ENCODE data around the gene KCTD6.

KCTD6 gene

DNA sequence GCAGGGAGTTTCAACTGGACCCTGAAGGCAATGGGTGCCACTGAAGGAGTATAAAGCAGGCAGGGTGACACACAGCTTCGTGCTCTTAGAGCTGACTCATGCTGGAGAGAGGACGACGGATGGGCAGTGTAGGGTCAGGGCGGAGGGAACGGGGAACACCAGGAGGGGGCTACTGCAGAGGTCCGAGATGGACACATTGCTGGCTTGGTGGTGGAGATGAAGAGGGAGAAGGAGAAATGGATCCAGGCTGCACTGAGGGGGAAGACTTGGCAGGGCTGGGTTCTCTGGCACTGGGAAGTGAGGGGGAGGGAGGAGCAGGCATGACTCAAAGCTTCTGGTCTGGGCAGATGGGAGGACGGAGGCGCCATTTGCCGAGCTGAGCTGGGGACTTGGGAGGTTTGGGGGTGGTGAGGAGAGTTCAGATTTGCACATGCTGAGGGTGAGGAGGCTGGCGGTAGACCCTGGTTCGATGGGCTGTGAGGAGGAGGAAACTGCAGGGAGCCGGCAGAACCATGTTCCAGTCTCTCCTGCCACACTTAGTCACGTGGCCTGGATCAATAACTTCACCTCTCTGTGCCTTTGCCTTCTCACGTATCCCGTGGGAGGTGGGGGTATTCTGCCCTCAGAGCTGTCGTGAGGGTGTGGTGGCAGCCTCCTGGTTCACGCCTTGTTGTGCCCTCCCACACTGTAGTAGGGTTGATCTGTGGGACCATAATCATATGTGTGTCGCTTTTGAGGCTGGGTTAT, 4.6 kb upstream of the KCTD6 start:
- DNase-seq = no peak

DNA sequence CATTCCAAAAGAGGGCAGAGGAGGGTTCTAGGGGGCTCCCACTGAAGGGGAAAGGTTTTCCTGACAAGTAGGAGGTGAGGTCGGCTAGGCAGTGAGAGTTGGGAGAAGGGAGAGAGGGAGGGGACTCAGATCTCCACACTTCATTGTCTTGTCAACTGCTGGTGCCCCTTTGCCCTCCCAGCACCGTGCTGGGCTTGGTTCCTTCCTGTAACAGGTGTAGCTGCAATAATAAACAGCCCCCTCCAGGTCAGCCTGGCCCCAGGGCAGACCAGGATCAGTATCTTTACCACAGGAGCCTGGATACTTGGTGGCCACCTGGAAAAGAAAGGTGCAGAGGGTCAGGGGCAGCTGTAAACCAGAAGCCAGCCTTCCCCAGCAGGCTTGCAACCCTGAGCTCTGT, 2.9 kb upstream of the KCTD6 start:
- DNase-seq = no peak

DNA sequence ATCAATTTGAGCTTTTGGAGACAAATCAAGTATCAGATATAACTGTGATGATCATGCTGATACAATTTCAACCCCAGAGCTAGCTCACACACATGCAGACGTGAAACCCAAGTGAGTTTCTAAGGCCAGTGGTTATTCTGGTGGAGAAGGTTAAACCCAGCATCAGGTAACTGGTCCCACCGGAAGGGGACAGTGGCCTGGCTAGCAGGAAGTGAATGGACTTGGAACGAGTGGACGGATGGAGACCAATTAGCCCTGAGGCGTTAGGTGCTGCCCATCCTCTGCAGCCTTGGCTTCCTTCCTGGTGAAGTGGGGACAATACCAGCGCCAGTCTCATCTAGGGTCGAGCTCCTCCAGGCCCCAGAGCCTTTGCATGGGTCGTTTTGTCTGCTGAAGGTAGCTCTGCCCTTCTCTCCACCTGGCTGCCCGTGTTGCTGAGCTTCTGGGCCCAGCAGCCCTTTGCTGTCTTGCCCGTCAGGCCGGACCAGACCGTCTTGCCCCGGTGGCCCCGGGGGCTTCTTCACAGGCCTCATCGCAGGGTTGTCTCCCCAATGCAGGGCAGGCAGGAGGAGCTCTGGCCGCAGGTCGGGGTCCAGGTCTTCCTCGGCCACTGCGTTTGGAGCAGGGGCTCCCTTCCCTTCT, 915 bp upstream of the KCTD6 start:
- DNase-seq = no peak

DNA sequence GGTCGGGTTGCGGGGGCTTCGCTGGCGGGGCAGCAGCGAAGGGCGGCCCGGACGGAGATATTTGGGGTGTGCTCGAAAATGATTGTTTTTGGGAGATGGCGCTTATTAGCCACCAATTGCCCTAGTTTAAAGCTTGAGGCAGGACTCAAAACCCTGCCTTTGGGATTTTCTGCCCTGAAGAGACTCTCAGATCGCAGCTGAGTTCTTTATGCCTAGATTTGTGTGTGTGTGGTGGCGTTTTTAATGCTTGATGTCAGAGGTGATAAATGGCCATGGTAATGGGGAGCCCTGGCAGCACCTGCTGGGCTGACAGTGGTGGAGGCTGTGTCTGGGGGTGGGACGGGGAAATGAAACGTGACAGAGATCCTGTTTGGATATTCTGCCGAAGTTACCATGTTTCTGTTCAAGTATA, 604 bp downstream of the KCTD6 start:
- no peak for DNase-seq

DNA sequence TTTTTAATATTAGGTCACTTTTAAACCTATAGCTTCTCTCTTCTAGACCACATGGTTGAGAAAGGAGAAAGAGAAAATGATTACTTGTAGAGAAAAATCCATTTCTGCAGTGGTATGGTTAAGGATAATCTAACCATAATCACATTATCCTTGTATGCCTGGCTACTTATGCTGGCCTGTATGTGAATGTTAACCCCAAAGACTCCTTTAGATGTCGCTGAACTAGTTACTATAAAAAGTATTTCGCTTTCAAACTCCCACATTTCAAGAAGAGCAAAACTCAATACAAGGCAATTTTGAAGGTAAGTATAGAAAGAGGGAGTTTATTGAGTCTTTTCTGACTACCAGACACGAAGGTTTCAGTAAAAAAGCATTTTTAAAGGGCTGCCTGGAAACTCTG, 2.2 kb downstream of the KCTD6 start:
- no peak for DNase-seq

DNA sequence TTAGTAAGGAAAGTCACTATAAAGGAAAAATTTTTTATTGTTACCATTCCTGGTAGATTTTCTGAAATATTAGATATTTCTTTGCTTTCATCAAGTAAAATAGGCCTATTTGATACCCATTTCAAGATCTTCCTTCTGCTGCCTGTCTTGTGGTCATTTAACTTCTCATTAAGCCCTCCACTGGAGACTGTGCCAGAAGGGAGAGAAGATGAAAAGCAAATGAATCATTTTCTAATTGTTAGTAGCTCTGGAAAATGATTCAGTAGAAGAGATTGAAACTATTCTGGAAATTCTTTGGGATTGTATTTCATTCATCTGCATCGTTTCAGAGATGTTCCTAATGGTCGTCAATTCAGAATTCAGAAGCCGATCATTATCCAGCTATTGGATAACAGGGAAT, 3.2 kb downstream of the KCTD6 start:
- no peak for DNase-seq

DNA sequence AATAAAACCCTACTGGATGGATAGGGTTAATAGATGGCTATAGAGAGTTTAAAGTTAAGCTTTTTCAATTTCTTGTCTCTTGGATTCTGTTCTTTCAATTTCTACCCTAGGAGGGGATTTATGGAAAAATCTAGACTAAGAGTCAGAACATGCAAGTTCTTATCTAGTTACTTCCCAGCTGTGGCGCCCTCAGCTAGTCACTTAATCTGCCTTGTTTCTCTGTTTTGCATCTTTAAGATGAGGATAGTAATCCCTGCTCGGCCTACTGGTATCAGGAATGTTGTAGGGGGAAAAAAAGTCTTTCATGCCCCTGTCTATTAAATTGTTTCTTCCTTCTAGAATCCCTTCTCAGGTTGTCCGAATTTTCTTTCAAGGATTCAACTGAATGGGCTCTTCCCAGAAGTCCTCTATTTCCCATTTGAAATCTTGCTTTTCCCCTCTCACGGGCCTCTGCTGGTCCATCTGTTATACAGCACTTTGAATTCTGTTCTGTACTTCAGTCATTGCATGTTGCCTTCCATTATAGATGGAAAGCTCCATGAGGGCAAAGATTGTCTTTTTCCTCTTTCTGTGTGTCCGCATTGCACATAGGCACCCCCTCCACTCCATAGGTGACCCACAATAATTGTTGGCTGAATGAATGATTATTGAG, 4.4 kb downstream of the KCTD6 start:
- DNase-seq = no peak

DNA sequence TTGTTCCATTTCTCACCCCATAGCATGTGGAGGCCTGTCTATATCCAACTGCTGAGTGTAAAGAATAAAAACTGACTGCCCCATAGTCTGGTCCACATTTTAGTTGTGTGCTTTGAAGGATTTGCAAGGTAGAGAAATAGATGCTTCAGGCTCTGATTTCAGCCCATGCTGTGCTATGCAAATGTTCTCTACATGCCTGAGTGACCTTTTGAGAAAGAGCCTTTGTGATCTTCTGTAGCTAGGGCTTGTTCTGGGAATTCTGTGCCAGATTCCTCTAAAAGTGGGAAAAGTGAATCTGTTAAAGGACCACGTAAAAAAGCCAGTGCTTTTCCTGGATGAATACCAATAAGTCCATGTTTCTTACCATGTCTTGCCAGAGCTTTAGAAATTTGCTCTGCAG, 5.2 kb downstream of the KCTD6 start:
- DNase-seq = no peak

DNA sequence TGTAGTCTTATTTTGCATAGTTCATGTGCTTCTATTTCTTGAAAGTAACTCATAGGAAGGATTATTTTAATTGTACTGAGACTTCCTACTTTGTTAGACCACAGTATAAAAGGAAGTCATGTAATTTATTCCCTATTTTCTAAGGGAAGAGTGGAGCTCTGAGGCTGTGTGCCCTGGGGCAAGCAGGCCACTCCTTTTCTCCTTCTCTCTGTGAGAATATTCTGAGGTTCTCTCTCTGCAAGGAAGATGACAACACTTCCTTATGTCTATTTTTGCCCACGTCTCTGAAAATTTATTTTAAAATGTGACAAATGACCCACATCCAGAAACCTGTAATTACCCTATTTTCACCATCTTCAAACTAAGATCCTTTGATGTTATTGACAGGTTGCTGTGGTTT, 11.0 kb downstream of the KCTD6 start:
- DNase-seq = no peak

DNA sequence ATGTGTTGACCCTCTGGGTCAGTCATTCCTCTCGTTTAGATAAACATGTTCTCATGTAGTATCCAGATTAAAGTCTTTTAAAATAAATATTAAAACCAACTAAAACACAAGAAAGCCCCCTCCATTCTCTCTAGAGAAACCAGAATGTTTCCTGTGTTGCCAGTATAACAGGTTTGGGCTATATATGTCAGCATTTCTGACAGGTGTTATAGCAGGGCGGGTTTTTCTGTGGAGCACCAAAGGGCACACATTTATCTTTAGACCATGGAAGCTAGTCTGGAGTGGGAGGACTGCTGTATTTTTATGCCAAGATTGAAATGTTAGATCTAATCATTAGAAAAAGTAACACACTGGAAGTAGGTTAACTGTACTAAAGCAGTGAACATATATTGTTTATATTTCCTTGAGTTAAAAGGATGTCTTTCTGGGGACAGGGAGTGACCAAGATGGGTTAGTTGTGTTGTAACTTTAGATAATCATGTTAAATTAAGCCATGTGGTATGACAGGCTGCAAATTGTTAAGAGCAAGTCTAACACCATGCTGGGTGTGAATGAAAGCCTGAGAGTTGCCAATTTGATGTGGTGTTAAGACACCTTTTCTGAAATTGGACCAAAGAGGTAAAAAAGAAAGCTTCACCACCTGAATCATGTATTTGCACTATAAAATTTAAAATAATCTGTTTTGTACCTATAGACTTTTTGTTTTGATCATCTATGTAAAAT, 15.6 kb downstream of the KCTD6 start:
- DNase-seq = no peak

DNA sequence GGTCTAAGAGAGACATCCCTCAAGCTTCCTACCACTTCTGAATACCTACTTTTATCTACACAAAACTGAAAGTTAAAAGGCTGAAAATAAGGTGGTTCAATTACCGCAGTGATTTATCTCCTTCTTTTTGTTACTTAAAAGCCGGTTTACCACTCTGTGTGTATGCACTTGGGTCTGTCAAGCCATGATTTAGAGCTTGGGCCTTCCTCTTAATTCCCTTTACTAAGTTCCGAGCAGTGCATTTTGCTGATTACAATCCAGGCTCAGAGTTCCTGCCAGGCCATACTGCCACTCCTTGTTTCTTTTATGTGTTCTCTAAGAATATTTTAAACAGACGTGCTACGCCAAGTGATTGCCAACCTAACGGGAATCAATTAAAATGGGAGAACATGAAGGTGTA, 16.5 kb downstream of the KCTD6 start:
- DNase-seq = no peak

DNA sequence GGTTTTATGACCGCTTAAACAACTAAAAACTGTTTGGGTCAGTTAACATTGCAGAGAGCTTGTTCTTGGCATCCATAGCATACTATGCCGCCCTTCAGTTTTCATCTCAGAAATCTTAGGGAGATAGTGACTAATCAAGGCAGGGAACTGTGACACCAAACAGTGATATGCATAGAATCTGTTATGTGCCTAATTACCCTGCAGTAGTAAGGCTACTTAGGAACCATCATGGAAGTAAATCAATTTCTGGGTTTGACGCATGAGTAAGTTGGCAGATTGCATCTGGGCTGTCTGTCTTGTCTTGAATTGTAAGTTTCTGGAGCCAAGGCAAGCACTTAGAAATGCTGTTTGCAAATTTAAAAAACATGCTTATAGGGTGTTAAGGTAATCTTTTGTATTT, 22.5 kb downstream of the KCTD6 start:
- DNase-seq = no peak

DNA sequence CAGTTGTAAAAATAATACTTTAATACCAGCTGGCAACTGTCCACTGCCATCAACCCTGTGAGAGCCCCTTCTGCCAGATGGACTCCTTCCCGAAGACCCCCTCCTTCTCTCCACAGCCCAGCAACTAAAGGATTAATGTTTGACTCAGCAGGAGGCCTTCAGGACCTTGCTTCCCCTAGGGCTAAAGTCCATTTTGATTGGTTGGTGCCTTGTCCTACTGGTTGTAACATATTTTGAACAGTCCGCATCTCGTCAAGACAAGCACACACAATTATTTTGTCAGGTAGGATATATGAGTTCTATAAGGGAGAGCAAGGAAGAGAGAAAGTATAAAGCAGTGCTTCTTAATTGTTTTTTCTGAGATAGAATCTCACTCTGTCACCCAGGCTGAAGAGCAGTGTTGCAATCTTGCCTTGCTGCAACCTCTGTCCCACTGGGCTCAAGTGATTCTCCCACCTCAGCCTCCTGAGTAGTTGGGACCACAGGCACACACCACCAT, 26.4 kb downstream of the KCTD6 start:
- no peak for DNase-seq

DNA sequence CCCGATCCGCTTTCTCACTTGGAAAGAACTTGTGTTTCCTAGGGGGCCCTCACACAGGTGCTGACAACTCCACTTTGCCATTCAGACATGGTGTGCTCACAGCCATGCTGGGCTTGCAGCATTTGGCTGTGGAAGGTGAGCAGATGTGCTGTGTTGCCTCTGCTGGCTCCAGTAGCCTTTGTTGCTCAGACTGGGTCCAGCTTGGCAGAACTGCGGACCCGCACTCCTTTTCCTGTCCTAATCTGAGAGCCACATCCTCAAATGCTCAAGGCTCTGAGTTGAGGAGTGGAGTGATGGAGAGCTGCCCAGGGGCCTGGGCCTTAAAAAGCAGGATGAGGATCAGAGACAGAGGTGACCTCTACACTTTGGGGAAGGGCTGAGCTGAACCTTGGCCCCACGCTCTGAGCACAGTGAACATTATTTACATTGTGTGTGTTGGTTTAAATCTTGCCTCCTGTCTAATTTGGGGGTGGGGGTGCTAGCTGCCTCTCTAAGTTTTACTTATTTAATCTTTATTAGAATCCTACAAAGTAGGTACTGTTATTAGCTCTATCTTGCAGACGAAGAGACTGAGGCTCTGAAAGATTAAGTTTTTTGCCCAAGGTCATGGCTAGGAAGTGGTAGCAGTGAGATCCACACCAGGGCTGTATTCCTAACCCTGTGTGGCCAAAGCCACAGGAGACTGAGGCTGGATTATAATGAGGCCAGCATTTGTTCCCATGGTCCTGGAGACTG, 27.9 kb downstream of the KCTD6 start:
- no peak for DNase-seq

DNA sequence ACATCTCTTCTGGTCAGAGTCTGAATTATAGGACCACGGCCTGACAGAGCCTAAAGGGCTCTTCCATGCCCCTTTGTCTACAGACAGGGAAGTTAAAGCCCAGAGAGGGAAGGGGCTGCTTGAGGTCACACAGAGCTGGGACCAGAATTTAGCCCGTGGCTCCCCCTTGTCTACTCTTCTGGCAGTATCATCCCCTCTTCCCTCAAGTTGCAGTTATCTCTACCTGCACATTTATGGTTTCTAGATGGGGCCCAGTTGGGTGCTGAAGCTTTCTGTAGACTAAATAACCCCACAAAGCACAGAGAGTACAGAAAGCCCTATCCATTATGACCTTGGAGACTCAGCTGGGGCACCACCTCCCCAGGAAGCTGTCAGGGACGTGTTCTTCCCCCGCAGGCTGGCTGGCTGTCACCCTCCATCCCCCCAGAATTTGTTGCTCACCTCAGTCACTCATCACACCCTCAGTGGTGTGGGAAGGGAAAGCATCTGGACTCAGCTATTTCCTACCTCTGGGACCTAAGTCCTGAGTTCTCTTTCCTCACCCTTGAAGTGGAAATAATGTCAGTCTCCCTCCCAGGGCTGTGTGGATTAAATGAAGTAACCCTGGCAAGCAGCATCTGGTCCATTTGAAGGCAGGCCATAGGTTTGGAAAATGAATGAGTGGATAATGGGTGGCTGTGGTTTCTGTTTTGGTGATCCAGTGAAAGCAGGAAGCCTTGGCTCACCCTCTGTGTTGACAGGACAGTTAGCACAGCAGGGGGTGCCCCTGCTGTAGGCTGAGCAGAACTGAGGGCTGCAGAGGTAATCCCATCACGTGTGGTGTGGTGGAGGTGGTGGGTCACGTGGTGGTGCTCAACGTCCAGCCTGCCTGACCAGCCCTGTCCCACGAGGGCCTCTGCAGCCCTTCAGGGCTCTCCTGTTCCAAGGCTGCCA, 28.8 kb downstream of the KCTD6 start:
- no peak for DNase-seq

DNA sequence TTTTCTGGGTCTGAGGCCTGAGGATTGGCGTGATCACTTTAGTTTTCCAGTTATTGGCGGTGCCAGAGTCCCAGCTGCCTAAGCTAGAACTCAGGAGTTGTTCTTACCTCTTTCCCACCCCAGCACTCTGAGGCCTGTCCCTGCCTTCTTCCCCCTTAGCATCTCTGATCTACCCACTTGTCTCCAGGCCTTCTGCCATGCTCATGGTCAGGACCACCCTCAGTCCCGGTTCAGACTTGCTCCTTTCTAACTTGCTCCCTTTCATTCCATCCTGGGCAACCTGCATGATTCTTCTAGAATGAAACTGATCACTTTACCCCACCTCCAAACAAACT, 29.4 kb downstream of the KCTD6 start:
- DNase-seq = no peak

DNA sequence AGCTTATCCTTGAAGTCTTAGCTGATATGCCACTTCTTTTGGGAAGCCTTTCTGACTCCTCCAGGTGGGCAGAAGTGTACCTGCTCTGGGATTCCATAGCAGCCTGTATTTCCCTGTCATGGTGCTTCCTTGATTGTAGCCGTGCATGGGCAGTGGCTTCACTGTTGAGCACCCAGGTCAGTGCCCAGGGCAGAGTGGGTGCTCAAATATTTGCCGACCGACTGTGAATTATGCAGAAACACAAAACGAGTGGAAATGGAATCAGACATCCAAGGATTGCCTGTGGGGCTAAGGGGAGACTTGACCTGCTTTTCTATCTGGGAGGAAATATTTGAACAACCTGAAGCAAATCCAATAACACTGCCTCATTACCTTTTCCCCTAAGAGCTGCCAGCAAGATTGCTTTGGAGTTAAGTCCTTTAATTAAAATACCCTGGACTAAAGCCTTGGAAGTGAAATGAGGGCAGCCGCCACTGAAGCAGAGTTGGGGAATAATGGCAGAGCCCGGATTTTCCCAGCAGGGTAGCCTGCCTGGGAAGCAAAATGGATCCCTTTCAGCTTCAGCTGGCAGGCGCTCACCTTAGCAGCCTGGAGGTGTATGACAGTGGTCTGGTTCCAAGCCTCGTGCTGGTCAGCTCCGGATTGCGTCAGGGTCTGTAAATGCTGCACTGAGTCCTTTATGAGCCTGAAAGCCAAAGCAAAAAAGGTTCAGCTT, 30.2 kb downstream of the KCTD6 start:
- DNase-seq = no peak

DNA sequence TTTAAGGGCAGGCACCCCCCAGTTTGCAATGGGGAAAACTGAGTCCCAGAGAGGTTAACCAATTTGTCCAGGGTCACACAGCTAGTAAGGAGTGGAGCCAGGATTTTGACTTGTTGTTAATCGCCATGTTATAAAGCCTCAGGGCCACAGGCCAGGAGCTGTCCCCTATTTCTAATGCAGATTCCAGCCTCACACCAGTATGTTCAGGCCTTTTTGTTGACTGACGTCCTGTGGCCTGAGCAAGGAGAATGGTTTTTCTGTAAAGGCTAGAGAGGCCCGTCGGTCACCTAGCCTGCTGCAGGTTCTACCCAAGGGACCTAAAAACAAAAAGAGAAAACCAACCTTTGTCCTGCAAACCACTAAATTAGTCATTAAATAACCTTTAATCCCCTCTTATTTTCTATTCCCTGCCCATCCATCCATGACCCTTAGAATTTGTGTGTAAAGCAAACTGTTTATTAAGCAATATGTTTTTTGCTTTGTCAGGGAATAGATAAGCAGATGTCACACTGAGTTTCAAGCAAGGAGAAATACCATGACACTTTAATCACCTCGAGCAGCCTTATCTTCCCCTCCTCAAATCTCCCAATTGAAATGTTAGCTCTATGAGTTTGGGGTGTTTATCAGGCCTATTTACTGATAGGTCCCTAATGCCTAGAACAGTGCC, 31.0 kb downstream of the KCTD6 start:
- no peak for DNase-seq

DNA sequence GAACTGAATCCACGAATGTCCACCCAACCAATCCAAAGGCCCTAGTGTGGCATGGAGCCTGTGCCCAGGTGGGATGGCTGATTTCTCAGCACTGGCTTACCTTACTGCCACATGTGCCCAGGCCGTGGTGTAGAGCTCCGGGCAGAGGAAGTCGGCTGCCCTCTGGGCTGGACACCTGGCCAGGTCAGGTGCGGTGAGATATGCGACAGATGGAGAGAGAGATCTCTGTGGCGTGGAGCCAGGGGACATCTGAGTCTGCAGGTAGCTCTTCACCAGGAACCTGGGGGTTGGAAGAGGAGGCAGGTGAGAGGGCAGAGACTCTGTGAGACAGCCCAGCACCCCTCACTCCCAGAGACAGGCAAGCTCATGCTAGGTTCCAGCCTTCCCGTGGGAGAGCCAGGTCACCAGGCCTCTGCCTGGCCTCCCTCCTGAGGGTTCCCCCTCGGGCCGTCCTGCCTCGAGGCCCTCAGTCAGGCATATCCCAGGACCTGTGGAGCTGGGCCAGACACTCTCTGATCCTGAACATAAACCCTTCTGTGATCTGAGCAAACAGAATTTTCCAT, 32.5 kb downstream of the KCTD6 start:
- DNase-seq = no peak

DNA sequence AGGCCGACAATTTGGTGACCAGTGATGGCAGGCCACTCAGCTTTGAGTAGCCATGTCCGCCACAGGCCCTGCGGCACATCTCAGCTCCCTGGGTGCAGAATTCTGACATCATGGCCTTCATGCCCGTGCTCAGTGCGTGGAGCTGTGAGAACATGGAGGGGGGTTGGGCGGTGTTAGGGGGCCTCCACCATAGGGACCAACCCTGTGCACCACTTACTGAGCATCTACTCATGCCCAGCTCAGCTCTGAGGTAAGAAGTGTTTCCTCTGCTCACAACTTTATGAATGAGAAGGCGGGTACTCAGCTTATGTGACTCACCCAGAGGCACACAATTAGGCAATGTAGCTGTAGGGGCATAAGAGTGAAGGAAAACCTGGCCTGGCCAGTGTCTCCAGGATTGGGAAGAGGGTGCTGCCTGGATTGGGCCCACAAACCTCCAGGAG, 34.6 kb downstream of the KCTD6 start:
- no peak for DNase-seq

Measured in activated effector memory CD4-positive, alpha-beta T cell treated with Interleukin-2 at 50 U/mL for 16 hours (primary cell).